ENCODE results near the gene PARPBP.

GRCh38 chr12:102227954-102228353, 108.0 kb downstream of the PARPBP start:
- TF ChIP-seq CTCF (IDR thresholded peaks at IDR 0.05) (no peak), POLR2A (IDR thresholded peaks at IDR 0.05) (no peak), EP300 (IDR thresholded peaks at IDR 0.05) (no peak)
